Breast epithelium (tissue), 4 donors: ENCODE data around the gene SMIM33. TPM values are rescaled to one million over a fixed set of nuclear protein-coding genes. Genes with fewer than 3 reads are reported as not detected.
A peak's percentile ranks its signal among the peaks of the same experiment; 100 is the strongest.
"Not testable (repeated sequence)": the region's sequence is repeated elsewhere in the genome, so short reads cannot be mapped to it uniquely, and the experiment has no call there.

Experiments
- DNase-seq, 2 donors: peaks; one replicate each; pipeline ENCODE4 v3.0.0-alpha.2; 2019; ENCODE audit warnings: low spot score in 2 of 2
- H3K27ac ChIP-seq, 2 donors: fragments of 200-600 bp; sonication (generic) in 1 of 2; one replicate each; pipeline ENCODE4 v1.5.1; 2016 to 2019; ENCODE audit warnings: mild to moderate bottlenecking in 1 of 2
- H3K27me3 ChIP-seq, 2 donors: fragments of 200-600 bp; sonication (generic) in 1 of 2; one replicate each; pipeline versions ENCODE4 v1.5.1 to v1.6.0; 2017 to 2019; ENCODE audit warnings: control low read depth in 1 of 2, mild to moderate bottlenecking in 1 of 2
- H3K36me3 ChIP-seq: fragments of 200-600 bp; one replicate; pipeline ENCODE4 v1.5.1; 2019
- H3K4me1 ChIP-seq, 2 donors: fragments of 200-600 bp; sonication (generic); one replicate each; pipeline ENCODE4 v1.5.1; 2016 to 2019; ENCODE audit warnings: control low read depth in 1 of 2
- H3K4me3 ChIP-seq, 3 donors: fragments of 200-600 bp; sonication (generic); 1 replicate in 2 of 3; 2 replicates in 1 of 3; pipeline ENCODE4 v1.5.1; 2016 to 2019; ENCODE audit warnings: mild to moderate bottlenecking in 3 of 3, moderate library complexity in 2 of 3
- H3K9me3 ChIP-seq, 2 donors: fragments of 200-600 bp; sonication (generic) in 1 of 2; one replicate each; pipeline ENCODE4 v1.5.1; 2016 to 2019; ENCODE audit warnings: control low read depth in 1 of 2
- CTCF ChIP-seq, 3 donors: fragments of 450-650 bp; IDR thresholded peaks; one replicate each; pipeline ENCODE4 v1.5.1; 2016 to 2017; ENCODE audit warnings: antibody characterized with exemption in 3 of 3, mild to moderate bottlenecking in 3 of 3, moderate library complexity in 3 of 3
- POLR2A ChIP-seq: fragments of 450-650 bp; IDR thresholded peaks from one replicate; pipeline ENCODE4 v1.6.1; 2016; ENCODE audit warnings: antibody characterized with exemption, mild to moderate bottlenecking, moderate library complexity
- POLR2AphosphoS5 ChIP-seq, 3 donors: sonication (generic); formaldehyde crosslinking; IDR thresholded peaks; one replicate each; pipeline ENCODE4 v1.6.1; 2017; ENCODE audit warnings: antibody characterized with exemption in 3 of 3
- intact Hi-C: fragments of 100-400 bp; cut with DNase I; formaldehyde crosslinking; loops from one replicate; pipeline ENCODE4 v1.15.1; 2023; ENCODE audit warnings: low total_unique reads
- total RNA-seq, 3 donors: library from RNA; depleted of rRNA; stranded (reverse); fragments of >200 nt; gene quantifications; one replicate each; pipeline ENCODE4 v1.1.0, GENCODE V29; 2016

The SMIM33 gene
- total RNA-seq, 3 donors from 2014 or later: not detected

GRCh38 chr5:139473105-139473504 lies 2.3 kb downstream of the SMIM33 start:
- Histone ChIP-seq H3K9me3 (no peaks in the 10 kb centered on the region), H3K4me3 (no peak overlapping the region), H3K27ac (peak overlapping the region; percentile 50 to 76), H3K36me3 (no peaks in the 10 kb centered on the region), H3K4me1 (peaks cover 0 to 3% of the 10 kb centered on the region in 2 donors), H3K27me3 (no peaks in the 10 kb centered on the region)
- DNase-seq: no peak
- no peak for TF ChIP-seq POLR2A
- no peak for TF ChIP-seq CTCF (IDR thresholded peaks at IDR 0.05)
- no peak for TF ChIP-seq POLR2AphosphoS5 (IDR thresholded peaks at IDR 0.05)
- intact Hi-C loops: no loop called here

- intact Hi-C loops: no loop called here
- DNase-seq: no peak
- peak overlapping the region; percentile 50 to 76 for H3K27ac ChIP-seq
Measured at GRCh38 chr5:139473565-139473964, 2.8 kb downstream of the SMIM33 start.

GRCh38 chr5:139474890-139475791 lies 4.3 kb downstream of the SMIM33 start:
- Histone ChIP-seq H3K27me3 (no peaks in the 10 kb centered on the region), H3K27ac (peak overlapping the region in 1 of 2 donors; percentile 52), H3K4me3 (no peak overlapping the region), H3K36me3 (no peaks in the 10 kb centered on the region), H3K4me1 (peaks cover 0 to 3% of the 10 kb centered on the region in 2 donors), H3K9me3 (no peaks in the 10 kb centered on the region)
- DNase-seq: no peak
- intact Hi-C loops: no loop called here
- TF ChIP-seq POLR2AphosphoS5 (IDR thresholded peaks at IDR 0.05) (no peak), CTCF (IDR thresholded peaks at IDR 0.05) (no peak), POLR2A (no peak)

More at GRCh38 chr5:139473565-139473964, 2.8 kb downstream of the SMIM33 start:
- TF ChIP-seq CTCF (IDR thresholded peaks at IDR 0.05) (no peak), POLR2AphosphoS5 (IDR thresholded peaks at IDR 0.05) (no peak), POLR2A (no peak)
- Histone ChIP-seq H3K9me3 (no peaks in the 10 kb centered on the region), H3K27me3 (no peaks in the 10 kb centered on the region), H3K4me1 (peaks cover 0 to 3% of the 10 kb centered on the region in 2 donors), H3K36me3 (no peaks in the 10 kb centered on the region), H3K4me3 (no peak overlapping the region)

GRCh38 chr5:139475865-139476617 lies 5.2 kb downstream of the SMIM33 start:
- Histone ChIP-seq H3K4me3 (no peak overlapping the region), H3K27ac (peak overlapping the region in 1 of 2 donors; percentile 1), H3K4me1 (peaks cover 0 to 4% of the 10 kb centered on the region in 2 donors), H3K27me3 (no peaks in the 10 kb centered on the region), H3K9me3 (no peaks in the 10 kb centered on the region), H3K36me3 (no peaks in the 10 kb centered on the region)
- intact Hi-C loops: no loop called here
- no peak for DNase-seq
- TF ChIP-seq POLR2A (no peak), POLR2AphosphoS5 (IDR thresholded peaks at IDR 0.05) (no peak), CTCF (IDR thresholded peaks at IDR 0.05) (no peak)

- intact Hi-C loops, H3K9me3 ChIP-seq, H3K4me3 ChIP-seq, H3K36me3 ChIP-seq, H3K27me3 ChIP-seq, DNase-seq: not testable (repeated sequence)
- Histone ChIP-seq H3K27ac (peak overlapping the region in 1 of 2 donors; percentile 5), H3K4me1 (peaks cover 4 to 17% of the 10 kb centered on the region in 2 donors)
Measured at GRCh38 chr5:139478657-139479423, 8.0 kb downstream of the SMIM33 start.

- DNase-seq, H3K4me3 ChIP-seq, H3K9me3 ChIP-seq, intact Hi-C loops, H3K27ac ChIP-seq, H3K36me3 ChIP-seq, H3K27me3 ChIP-seq: not testable (repeated sequence)
- H3K4me1 ChIP-seq: peaks cover 4 to 17% of the 10 kb centered on the region in 2 donors
Measured at GRCh38 chr5:139479729-139480128, 8.9 kb downstream of the SMIM33 start.
